Nephron progenitor cell (in vitro differentiated cells): Measurements from ENCODE around the gene RBM39.
"Not testable (repeated sequence)": the region's sequence is repeated elsewhere in the genome, so short reads cannot be mapped to it uniquely, and the experiment has no call there.

Source experiments
- DNase-seq: peaks from one replicate; pipeline ENCODE4 v3.0.0; 2021
- H3K27ac Mint-ChIP-seq: 2 replicates; pipeline ENCODE4 v1.8.0; 2021; ENCODE audit warnings: mild to moderate bottlenecking, moderate library complexity, mixed read lengths
- H3K27me3 Mint-ChIP-seq: 2 replicates; pipeline ENCODE4 v1.8.0; 2021; ENCODE audit warnings: mild to moderate bottlenecking, low read depth, mixed read lengths; ENCODE audit not compliant: poor library complexity
- H3K36me3 Mint-ChIP-seq: 2 replicates; pipeline ENCODE4 v1.8.0; 2021; ENCODE audit warnings: low read depth, mixed read lengths
- H3K4me1 Mint-ChIP-seq: 2 replicates; pipeline ENCODE4 v1.8.0; 2021; ENCODE audit warnings: mixed read lengths
- H3K4me3 Mint-ChIP-seq: 2 replicates; pipeline ENCODE4 v1.8.0; 2021; ENCODE audit warnings: mild to moderate bottlenecking, moderate library complexity, mixed read lengths
- H3K9me3 Mint-ChIP-seq: 2 replicates; pipeline ENCODE4 v1.8.0; 2021; ENCODE audit warnings: mild to moderate bottlenecking, moderate library complexity, mixed read lengths
- CTCF ChIP-seq: fragments of 200-600 bp; sonication (generic); IDR thresholded peaks from 2 replicates; pipeline ENCODE4 v1.5.0; 2021; ENCODE audit warnings: antibody characterized with exemption

Gene RBM39

GRCh38 chr20:35757098-35757705, 15.1 kb upstream of the RBM39 start:
- H3K4me1 Mint-ChIP-seq = no peaks in the 10 kb centered on the region
- peaks cover 7% of the 10 kb centered on the region for H3K9me3 Mint-ChIP-seq
- DNase-seq = no peak
- no peak overlapping the region for H3K27ac Mint-ChIP-seq
- no peak overlapping the region for H3K4me3 Mint-ChIP-seq
- TF ChIP-seq CTCF = no peak
- H3K27me3 Mint-ChIP-seq = peaks cover 26% of the 10 kb centered on the region
- no peaks in the 10 kb centered on the region for H3K36me3 Mint-ChIP-seq

GRCh38 chr20:35756404-35756803, 14.3 kb upstream of the RBM39 start:
- Mint-ChIP-seq H3K27me3 (peaks cover 29% of the 10 kb centered on the region), H3K4me3 (no peak overlapping the region), H3K27ac (no peak overlapping the region), H3K4me1 (no peaks in the 10 kb centered on the region), H3K9me3 (peaks cover 7% of the 10 kb centered on the region), H3K36me3 (no peaks in the 10 kb centered on the region)
- DNase-seq = no peak
- TF ChIP-seq CTCF = no peak

- no peaks in the 10 kb centered on the region for H3K36me3 Mint-ChIP-seq
- no peak for DNase-seq
- no peaks in the 10 kb centered on the region for H3K4me1 Mint-ChIP-seq
- H3K27ac Mint-ChIP-seq = no peak overlapping the region
- no peak for TF ChIP-seq CTCF
- H3K4me3 Mint-ChIP-seq = no peak overlapping the region
- peaks cover 10% of the 10 kb centered on the region for H3K9me3 Mint-ChIP-seq
- H3K27me3 Mint-ChIP-seq = peaks cover 35% of the 10 kb centered on the region
Observed at GRCh38 chr20:35750611-35751010, 8.6 kb upstream of the RBM39 start.

DNA sequence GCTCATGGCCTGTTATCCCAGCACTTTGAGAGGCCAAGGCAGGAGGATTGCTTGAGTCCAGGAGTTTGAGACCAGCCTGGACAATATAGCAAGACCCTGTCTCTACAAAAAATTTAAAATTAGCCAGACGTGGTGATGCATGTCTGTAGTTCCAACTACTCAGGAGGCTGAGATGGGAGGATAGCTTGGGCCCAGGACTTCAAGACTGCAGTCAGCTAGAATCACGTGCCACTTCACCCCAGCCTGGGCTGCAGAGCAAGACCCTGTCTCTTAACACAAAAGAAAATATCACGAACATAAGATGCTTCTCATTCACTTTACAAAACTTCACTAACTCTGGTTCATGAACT, 2.4 kb upstream of the RBM39 start:
- H3K4me3 Mint-ChIP-seq, H3K9me3 Mint-ChIP-seq, H3K27me3 Mint-ChIP-seq, DNase-seq, H3K27ac Mint-ChIP-seq: not testable (repeated sequence)
- Mint-ChIP-seq H3K4me1 (peaks cover 39% of the 10 kb centered on the region), H3K36me3 (peaks cover 20% of the 10 kb centered on the region)

DNA sequence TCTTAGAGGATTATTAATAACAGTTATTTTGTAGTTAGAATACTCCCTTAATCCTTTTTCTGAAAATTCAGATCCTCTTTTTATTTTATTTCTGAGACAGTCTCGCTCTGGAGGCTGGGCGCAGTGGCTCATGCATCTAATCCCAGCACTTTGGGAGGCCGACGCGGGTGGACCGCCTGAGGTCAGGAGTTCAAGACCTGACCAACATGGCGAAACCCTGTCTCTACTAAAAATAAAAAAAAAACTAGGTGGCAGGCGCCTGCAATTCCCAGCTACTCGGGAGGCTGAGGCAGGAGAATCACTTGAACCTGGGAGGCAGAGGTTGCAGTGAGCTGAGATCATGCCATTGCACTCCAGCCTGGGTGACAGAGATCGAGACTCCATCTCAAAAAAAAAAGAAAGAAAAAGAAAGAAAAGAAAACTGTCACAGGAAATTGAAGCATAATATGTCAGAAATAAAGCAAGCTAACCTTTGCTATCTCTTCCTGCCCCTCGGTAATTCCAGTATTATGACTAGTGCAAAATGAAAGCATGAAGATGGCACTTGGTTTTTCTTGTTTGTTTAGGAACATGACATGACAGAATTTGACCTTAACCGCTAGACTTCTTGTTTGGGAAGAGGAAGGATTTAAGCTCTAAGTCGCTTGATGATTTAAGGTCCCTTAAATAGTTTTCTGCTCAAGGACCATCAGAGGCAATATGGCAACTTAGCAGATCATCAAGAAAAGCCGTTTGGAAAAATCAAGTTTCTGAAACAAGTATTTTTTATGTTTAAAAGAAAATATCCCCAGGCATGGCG, 1.8 kb upstream of the RBM39 start:
- H3K9me3 Mint-ChIP-seq = peaks cover 3% of the 10 kb centered on the region
- peaks cover 25% of the 10 kb centered on the region for H3K36me3 Mint-ChIP-seq
- peak overlapping the region; percentile 99 for H3K4me3 Mint-ChIP-seq
- H3K27ac Mint-ChIP-seq = peak overlapping the region; percentile 85
- H3K27me3 Mint-ChIP-seq = peaks cover 5% of the 10 kb centered on the region
- no peak for TF ChIP-seq CTCF
- H3K4me1 Mint-ChIP-seq = peaks cover 42% of the 10 kb centered on the region
- DNase-seq = peak; percentile 17

GRCh38 chr20:35742741-35743523, 872 bp upstream of the RBM39 start:
- H3K27me3 Mint-ChIP-seq = peaks cover 5% of the 10 kb centered on the region
- no peak for TF ChIP-seq CTCF
- H3K27ac Mint-ChIP-seq = peak overlapping the region; percentile 98
- H3K4me3 Mint-ChIP-seq = peak overlapping the region; percentile 99
- DNase-seq = no peak
- H3K4me1 Mint-ChIP-seq = peaks cover 50% of the 10 kb centered on the region
- H3K9me3 Mint-ChIP-seq = peaks cover 3% of the 10 kb centered on the region
- H3K36me3 Mint-ChIP-seq = peaks cover 35% of the 10 kb centered on the region
